Measurements from ENCODE around the gene AFF3.

GRCh38 chr2:99981840-99982239 is 160.6 kb downstream of the AFF3 start:
- no peak for TF ChIP-seq POLR2A (IDR thresholded peaks at IDR 0.05)
- TF ChIP-seq CTCF (IDR thresholded peaks at IDR 0.05), result no peak
